T1000 (cell line): ENCODE results near the gene TOR4A.

Experiments
- DNase-seq: peaks from one replicate; lab custom pipeline; 2025; ENCODE audit warnings: mixed read lengths; lab: John Stamatoyannopoulos, UW

Gene TOR4A

DNA sequence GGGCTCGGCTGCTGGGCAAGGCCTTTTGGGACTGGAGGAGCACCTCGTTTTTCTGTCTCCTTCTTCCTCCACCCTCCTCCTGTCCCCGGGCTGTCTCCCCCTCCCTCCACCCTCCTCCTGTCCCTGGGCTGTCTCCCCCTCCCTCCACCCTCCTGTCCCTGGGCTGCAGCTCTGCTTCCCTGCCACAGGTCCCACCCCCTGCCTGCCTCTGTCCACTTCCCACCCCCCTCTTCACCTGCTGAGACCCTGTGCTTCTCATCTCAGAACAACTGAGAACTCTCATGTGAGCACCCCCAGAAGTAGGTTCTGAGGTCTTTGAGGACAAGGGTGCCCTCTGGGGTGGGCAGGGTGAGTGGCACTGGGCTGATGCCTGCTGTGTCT lies 5.8 kb upstream of the TOR4A start:
- DNase-seq: no peak

DNA sequence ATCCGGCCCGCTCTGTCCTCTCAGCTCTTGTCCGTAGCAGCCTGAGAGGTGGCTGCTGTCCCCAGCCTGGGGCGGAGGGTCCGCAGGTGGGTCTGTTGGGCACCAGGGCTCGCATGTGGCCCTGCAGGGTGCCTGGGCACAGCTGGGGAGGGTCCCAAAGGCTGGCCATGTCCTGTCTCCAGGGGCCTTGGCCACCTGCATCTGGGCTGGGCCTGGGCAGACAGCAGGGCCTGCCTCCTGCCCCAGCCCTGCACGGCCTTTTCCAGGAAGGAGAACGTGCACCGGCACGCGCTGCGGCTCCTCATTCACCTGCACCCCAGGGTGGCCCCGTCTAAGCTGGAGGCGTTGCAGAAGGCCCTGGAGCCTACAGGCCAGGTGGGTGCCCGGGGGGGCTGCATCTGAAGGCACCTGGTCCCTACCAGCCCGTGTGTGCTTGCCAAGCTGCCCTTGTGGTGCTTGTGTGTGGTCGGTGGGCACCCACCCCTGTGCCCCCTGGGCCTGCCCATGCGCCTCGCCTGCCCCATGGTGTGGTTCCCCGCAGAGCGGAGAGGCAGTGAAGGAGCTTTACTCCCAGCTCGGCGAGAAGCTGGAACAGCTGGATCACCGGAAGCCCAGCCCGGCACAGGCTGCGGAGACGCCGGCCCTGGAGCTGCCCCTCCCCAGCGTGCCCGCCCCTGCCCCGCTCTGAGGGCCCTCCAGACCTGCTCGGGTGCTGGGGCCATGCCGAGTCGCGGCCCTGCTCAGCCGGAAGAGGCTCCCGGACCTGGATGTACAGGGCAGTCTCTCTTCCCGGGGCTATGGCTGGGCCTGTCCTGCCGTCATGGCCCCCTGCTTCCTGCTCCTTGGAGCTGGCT lies 5.1 kb upstream of the TOR4A start:
- no peak for DNase-seq

DNA sequence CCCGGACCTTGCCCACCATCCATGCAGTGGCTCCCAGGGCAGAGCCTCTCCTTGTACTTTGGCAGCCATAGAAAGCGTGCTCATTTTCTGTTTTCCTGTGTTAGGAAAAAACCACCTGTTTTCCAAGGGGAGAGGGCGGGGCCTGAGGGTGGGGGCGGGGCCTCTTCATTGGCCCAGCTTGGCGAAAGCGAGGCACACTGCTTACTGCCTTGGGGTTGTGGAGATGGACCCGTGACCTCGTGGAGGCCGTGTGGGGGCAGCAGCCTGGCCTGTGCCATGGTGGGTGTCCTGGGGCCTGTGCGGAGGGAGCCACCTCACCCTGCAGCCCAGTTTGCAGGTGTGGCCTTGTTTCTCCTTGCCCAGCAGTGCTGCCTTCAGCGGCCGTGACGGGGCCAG lies 4.4 kb upstream of the TOR4A start:
- DNase-seq: no peak

DNA sequence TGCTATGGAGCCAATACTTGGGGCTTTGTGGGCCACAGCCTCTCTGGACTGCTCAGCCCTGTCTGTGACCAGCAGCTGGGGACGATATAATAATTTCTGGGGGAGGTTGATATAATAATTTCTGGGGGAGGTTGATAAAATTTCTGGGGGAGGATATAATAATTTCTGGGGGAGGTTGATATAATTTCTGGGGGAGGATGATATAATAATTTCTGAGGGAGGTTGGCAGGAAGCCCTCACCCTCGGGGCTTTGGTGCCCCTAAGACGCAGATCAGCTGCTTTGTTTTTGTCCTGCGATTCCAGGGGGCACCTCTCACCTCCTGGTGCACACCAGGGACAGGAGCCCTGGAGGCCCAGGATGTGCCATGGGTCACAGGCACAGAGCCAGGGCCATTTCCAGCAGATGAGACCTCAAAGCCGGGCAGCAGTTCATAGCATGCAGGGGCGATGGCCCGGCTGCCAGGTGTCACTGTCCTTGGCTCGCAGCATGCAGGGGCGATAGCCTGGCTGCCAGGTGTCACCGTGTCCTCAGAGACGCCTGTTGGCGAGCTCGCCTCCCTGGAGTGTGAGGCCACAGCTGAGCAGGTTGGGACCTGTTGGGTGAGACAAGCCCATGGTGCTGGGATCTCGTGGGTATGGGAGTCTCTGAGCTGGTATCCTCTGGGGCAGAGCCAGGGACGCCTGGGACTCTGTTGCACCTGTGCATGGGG lies 3.8 kb upstream of the TOR4A start:
- no peak for DNase-seq

DNA sequence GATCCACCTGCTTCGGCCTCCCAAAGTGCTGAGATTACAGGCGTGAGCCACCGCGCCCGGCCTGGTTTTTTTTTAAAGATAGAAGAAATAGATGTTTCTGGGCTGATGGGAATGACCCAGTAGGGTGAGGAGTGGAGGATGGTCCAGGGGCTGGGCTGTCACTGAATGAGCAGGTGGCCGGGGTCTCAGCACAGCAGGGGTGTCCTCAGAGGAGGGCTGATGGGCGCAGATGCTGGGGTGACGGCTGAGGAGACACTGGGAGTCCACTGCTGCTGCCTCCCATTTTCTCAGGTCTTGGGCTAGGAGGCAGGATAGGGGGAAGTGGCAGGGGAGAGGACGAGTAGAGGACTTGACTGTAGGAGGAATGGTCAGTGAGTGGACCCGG lies 2.3 kb upstream of the TOR4A start:
- no peak for DNase-seq

DNA sequence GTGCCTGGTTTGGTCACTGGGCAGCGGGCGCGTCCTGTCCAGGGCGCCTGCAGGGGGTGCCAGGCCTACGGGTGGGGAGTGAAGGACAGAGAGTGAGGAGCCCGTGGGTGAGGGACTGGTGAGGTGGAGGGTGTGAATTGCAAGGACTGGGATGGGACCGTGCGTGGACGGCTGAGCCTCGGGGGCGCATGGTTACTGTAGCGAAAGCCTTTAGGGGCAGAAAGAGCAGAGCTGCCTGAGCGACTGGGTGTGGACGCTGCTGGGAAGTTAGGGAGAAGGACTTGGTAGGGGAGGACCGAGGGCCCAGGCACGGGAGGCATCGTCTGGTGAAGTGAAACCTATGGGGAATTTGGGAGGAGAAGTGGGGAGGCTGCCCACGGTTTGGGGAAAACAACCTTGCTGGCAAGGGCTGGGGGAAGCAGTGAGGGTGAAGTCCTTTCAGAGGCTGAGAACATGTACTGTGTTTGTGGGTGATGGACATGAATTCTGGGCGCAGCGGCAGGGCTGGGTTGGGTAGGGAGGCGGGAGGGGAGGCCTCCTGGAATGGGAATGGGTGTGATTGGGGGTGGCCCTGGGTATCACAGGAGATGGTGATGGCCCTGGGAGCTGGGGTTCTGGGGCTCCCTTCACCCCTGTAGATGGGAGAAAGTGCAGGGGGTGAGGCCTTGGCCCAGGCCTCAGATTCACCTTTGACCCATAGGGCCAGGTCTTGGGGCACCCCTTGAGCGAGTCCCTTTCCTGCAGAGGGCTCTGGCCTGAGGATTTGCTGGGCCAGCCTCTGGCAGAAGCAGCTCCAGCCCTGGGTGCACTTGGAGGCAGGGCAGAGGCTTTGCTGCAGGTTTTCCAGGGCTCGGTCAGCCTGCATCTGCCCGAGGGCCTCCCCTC lies 1.7 kb upstream of the TOR4A start:
- DNase-seq: no peak

DNA sequence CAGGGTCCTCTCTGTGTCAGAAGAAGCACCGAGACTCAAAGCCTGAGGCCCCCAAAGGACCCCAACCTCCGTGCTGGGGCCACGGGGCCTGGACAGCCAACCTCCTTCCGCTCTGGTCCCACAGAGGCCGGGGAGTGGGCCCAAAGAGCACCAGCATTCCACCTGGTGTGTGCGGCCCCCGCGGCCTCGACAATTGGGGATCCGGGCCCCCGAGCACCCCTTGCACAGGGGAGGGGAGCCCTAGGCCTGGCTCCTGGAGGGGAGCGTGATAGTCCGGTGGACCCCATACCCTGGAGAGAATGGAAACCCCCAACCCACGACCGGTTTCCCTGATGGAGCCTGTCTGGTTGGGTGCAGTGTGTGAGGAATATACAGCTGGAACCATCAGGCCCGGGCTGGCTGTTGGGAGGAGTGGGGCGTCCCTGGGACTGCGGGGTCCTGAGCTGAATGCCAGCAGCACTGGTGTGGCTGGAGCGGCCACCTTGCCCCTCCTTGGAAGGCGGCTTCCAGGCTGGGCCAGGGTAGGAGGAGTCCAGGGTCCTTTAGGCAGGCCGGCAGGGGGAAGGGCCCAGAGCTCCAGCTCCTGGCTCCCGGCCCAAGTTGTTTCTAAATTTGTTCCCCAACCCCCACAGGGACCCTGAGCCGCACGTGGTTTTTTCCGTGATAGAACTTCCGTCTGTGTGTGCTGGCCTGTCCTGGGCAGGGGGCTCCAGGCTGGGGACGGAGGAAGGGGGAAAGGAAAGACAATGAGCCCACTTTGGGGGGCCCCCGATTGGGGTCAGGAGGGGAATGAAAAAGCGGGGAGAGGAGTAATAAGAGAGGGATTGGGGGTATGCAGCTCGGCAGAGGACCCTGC lies 825 bp upstream of the TOR4A start:
- no peak for DNase-seq

DNA sequence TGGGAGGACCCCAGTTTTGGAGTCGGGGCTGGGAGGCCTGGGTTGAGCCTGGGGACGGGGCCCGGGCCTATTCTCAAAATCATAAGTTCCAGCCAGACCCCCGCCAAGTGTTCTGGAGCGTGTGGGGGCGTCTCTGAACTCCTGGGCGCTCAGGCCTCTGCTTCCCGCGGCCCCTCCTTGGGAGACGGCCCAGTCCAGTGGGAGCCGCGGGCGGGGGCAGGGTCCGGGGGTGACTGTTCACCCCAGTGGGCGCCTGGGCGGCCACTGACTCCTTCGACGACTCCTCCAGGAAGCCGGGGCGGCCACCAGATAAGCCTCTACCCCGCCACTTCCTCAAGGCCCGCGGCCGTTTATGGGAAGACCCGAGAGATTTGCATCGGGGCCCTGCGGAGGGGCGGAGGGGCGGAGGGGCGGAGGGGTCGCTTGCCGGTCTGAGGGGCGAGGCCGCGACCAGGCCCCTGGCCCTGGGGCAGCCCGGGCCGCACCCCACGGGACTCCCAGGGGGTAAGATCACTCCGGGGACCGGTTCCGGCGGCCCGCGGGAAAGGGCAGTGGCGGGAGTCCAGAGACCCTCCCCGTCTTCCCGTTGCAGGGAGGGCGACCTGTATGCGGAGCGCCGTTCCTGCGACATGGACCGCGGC lies 655 bp downstream of the TOR4A start:
- no peak for DNase-seq

DNA sequence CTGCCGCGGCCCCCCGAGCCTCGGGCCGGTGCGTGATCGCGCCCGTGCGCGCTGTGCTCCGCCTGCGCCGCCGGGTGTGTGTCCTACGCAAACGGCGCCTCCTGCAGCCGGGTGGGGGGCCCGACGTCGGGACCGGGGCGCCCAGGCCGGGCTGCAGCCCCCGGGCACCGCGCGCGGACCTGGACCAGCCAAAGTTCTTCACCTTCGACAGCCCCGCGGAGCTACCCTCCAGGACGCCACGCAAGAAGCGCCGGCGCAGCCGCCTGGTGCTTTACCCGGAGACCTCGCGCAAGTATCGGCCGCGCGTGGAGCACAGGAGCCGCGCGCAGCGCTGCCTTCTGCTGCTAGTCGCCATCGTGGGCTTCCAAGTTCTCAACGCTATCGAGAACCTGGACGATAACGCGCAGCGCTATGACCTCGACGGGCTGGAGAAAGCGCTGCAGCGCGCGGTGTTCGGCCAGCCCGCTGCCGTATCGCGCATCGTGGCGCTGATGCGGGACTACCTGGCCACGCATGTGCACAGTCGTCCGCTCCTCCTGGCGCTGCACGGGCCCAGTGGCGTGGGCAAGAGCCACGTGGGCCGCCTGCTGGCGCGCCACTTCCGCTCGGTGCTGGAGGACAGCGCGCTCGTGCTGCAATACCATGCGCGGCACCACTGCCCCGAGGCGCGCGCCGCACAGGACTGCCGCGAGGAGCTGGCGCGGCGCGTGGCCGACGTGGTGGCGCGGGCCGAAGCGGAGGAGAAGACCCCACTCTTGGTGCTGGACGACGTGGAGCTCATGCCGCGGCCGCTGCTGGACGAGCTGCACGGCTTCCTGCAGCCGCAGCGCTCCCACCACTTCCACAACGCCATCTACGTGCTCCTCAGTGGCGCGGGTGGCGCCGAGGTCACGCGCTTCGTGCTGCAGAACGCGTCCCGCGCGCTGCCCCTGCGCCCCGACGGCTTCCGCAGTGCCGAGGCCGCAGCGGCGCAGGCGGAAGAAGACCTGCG lies 1.5 kb downstream of the TOR4A start:
- no peak for DNase-seq

DNA sequence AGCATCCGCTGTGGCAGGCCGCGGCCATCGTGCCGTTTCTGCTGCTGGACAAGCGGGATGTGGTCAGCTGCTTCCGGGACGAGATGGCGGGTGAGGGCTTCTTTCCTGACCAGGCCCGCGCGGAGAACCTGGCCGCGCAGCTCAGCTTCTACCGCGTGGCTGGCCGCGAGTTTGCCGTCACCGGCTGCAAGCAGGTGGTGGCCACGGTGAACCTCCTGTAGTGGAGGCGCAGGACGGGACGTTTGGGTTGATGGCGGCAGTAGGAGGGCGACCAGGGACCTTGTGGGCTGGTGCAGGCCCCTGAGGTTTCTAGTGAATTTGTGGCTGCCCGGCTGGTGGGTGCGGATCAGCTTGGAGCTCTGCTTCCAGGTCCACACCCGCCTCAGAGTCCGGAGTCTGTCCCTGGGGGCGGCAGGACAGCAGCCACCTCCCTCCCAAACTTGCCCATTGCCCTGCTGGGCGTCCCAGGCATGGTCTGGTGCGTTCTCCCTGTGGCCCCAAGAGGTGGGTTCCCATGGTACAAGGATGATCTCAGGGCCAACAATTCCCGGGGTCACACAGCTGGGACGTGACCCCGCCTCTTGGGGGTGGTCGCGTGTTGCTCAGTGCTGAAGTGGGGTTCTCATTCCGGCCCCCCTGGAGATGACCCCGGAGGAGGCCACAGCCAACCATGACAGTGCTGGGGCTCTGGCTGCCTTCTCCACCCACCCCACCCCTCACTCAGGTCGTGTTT lies 2.4 kb downstream of the TOR4A start:
- DNase-seq: no peak

DNA sequence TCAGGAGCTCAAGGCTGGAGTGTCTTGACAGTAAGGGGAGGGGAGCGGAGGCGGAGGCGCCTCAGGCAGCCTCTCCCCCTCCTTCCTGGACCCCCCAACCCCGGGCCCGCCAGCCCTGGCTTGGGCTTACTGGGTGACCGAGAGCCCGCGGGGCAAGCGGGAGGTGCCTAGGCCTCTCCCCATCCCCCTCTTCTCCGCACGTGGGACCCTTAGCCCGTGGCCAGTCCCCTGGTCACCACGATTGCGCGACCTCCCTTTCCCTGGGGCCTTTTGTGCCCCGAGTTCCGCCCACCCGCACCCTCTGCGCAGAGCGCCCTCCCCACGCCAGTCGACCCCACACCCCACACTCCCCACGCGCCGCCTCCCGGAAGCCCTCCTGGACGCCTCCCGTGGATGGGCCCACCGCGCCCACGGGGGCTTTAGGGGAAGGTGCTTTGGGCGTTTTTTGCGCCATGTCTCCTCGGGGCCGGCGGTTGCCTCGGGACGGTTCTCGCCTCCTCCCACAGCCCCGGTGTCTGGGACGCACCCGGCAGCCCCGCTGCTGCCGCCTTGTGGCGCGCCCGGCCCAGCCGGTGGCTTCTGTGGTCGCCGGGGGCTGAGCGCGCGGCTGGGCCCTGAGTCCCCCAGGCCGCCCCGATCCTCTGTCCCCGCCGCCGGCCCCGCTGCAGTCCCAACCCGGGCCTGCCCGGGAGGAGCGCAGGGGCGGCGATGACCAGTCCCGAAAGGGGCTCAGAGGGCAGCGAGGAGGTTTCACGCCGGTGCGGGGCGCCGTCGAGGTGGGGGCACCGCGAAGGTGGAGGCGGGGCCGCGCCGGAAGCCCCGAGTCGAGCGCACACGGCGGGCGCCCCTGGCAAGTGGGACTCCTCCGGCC lies 3.2 kb downstream of the TOR4A start:
- no peak for DNase-seq

DNA sequence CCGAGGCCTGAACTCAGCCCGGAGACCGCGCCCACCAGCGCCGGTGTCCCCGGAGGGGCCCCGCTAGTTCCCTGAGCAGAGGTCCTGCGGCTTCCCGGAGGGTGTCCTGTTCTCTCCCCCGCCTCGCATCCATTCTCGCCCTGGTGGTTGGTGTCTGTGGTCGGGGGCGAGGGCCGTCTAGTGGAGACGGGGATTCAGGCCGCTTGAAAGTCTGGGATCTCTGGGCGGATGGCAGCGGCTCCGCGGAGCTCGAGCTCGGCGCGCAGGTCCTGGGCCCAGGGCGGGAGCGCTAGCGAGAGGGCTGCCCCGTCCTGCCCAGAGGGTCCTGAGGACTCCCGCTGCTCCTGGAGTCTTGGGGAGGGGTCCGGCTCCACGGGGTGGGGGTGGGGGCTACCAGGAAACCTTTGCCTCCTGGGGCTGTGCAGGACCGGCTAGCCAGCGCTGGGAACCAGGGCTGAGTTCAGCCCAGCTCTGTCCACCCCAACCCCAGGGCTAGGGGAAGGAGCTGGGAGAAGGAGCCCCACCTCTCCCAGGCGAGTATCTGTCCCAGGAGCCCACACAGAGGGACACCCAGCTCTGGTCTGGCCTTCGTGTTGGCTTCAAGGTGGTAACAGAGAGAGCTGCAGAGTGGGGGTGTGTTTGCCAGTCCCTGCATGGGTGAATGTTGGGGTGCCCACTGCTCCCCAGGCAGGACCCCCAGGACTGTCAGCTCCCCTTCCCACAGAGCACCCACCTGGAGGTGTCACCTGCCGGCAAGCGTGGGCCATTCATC lies 4.0 kb downstream of the TOR4A start:
- no peak for DNase-seq

DNA sequence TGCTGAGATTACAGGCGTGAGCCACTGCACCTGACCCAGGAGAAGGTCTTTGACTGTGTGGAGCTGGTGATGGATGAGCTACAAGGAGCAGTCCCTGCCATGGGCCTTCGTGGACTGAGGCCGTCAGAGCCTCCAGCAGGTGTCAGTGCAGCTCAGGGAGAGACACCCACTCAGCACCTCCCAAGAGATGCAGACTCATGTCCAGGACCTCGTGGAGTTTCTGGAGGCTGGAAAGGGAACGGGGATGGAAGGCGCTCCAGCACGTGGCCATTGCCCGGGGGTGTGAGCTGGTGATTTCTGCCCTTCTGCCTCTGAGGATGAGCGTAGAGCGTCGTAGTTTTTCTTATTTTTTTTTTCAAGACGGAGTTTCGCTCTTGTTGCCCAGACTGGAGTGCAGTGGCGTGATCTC lies 9.5 kb downstream of the TOR4A start:
- no peak for DNase-seq

DNA sequence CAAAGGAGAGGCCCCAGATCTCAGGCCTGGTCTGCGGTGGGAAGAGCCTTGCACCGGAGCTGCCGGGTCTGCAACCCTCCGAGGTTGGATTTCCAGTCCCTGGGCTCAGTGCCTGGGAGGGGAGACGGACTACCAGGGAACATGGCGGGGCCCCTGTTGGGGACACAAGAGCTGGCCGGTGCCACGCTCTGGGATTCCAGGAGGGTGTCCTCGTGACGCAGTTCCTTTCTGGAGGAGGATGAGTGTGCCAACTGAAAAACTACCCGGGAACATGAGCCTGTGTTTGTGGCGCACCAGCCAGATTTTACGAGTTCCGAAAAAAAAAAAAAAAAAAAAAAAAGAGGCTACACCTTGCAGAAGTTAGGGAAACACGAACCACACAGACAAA lies 15.6 kb downstream of the TOR4A start:
- no peak for DNase-seq

DNA sequence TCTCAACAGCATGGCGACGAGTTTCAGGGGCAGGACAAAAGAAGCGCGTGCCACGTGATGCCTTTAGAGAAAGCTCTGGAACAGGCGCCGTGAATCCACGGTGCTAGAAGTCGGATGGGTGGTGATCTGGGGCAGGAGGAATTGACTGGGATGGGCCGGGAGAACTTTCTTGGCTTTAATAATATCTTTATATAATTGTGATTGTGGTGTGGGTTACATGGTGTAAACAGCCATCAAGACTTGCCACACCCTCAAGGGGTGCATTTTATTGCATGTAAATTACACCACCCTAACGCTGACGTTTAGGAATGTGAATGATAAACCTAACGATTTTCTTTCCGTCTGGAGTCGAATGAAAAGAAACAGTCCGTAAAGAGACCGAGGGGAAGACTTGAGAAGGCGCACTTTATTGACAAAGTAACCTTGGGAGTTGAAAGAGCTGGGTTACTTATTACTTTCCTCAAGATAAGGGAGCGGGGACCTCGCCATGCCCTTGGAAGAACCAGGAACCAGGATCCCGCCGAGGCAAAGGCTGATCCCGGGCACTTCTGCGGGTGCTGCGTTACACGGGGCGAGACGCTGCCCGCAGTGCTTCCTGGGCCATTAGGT lies 16.1 kb downstream of the TOR4A start:
- no peak for DNase-seq

DNA sequence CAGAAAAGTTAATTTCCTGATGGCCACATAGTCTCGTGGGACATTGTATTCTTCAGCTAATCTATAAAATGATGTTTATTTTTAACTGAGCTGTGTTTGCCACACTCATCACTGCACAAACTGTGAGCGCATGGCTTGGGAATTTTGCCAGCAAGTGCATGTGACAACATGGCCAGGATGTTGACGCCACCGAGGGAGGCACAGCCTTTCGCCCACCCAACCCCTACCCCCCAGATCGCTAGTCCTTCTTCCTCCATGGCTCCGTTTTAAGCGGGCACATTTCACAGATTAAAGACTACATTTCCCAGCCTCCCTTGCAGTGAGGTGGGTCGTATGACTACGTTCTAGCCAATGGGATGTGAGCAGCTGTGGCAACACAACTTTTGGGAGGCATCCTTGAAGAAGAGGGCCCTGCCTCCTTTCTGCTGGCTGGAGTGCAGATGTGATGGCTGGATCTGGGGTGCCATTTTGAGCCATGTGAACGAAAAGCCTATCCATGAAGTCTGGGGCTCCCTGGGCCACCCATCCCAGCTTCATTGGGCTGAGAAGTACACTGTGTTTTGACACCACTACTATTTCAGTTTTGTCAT lies 16.7 kb downstream of the TOR4A start:
- DNase-seq: no peak
